BE2C (cell line): ENCODE data around the gene TDRD12.
"Not testable (repeated sequence)": the region's sequence is repeated elsewhere in the genome, so short reads cannot be mapped to it uniquely, and the experiment has no call there.

Experiments
- DNase-seq: peaks from one replicate; pipeline ENCODE4 v3.0.0-alpha.2; 2020
- H3K27me3 ChIP-seq: fragments of 250-450 bp; sonication (Bioruptor Pico); 2 replicates; pipeline ENCODE4 v1.5.1; 2020; ENCODE audit warnings: mild to moderate bottlenecking
- H3K36me3 ChIP-seq: fragments of 250-450 bp; sonication (Bioruptor Pico); 2 replicates; pipeline ENCODE4 v1.5.1; 2020; ENCODE audit warnings: mild to moderate bottlenecking
- H3K4me1 ChIP-seq: fragments of 250-450 bp; sonication (Bioruptor Pico); 2 replicates; pipeline ENCODE4 v1.5.1; 2020
- H3K4me3 ChIP-seq: 2 replicates; pipeline ENCODE4 v1.5.1; 2011; ENCODE audit warnings: low read depth, low read length
- H3K9me3 ChIP-seq: fragments of 250-450 bp; sonication (Bioruptor Pico); 2 replicates; pipeline ENCODE4 v1.5.1; 2020
- TF ChIP-seq, protein P1 (sequence below): IDR thresholded peaks from 2 replicates; pipeline ENCODE4 v1.5.1; 2012; ENCODE audit warnings: mild to moderate bottlenecking, low read depth, low read length

TDRD12 gene

DNA sequence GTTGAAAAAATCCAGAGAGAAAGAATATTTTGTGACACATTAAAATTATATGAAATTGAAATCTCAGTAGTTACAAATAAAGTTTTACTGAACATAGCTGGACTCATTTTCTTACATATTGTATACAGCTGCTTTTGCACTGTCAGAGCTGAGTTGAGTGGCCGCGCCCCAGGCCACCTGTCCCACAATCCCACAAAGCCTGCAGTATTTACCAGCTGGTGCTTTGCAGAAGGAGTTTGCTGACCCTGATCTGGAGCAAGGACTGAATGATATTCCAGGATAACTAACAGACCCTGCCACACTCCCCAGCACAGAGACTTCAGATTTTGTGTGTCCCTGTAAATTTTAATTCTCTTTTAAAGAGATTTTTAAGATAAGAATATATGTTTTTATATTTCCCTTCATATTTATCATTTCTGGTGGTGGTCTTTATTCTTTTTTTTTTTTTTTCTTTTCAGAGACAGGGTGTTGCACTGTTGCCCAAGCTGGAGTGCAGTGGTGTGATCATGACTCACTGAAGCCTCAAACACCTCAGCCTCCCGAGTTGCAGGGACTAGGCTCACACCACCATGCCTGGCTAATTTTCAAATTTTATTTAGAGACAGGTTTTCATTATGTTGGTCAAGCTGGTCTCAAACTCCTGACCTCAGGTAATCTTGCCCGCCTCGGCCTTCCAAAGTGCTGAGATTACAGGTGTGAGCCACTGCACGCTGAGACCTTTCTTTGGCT is 48.5 kb downstream of the TDRD12 start:
- DNase-seq = no peak
- Histone ChIP-seq H3K27me3 (no peaks in the 10 kb centered on the region), H3K4me3 (no peak overlapping the region), H3K36me3 (no peaks in the 10 kb centered on the region), H3K9me3 (no peaks in the 10 kb centered on the region), H3K4me1 (no peaks in the 10 kb centered on the region)
- TF ChIP-seq, protein P1, sequence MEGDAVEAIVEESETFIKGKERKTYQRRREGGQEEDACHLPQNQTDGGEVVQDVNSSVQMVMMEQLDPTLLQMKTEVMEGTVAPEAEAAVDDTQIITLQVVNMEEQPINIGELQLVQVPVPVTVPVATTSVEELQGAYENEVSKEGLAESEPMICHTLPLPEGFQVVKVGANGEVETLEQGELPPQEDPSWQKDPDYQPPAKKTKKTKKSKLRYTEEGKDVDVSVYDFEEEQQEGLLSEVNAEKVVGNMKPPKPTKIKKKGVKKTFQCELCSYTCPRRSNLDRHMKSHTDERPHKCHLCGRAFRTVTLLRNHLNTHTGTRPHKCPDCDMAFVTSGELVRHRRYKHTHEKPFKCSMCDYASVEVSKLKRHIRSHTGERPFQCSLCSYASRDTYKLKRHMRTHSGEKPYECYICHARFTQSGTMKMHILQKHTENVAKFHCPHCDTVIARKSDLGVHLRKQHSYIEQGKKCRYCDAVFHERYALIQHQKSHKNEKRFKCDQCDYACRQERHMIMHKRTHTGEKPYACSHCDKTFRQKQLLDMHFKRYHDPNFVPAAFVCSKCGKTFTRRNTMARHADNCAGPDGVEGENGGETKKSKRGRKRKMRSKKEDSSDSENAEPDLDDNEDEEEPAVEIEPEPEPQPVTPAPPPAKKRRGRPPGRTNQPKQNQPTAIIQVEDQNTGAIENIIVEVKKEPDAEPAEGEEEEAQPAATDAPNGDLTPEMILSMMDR = no peak

DNA sequence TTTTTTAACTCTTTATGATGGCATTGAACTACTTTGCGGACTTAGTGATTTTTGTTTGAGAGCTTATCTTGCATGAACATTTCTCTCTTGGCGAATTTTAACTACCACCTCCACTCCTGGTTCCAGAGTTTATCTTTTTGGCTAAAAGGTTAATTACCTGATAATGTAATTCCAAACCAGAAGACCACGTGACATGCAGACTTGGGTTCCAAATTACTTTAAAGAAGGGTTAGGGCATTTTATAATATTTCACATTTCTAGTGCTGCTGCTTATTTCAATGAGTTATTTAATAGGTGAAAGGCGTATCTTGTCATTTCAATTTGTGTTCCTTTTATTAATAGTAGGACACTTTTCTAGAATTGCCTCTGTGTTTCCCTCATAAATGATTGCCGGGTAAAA is 52.0 kb downstream of the TDRD12 start:
- Histone ChIP-seq H3K4me3 (no peak overlapping the region), H3K4me1 (no peaks in the 10 kb centered on the region), H3K9me3 (no peaks in the 10 kb centered on the region), H3K27me3 (no peaks in the 10 kb centered on the region), H3K36me3 (no peaks in the 10 kb centered on the region)
- TF ChIP-seq, protein P1 = no peak
- no peak for DNase-seq

DNA sequence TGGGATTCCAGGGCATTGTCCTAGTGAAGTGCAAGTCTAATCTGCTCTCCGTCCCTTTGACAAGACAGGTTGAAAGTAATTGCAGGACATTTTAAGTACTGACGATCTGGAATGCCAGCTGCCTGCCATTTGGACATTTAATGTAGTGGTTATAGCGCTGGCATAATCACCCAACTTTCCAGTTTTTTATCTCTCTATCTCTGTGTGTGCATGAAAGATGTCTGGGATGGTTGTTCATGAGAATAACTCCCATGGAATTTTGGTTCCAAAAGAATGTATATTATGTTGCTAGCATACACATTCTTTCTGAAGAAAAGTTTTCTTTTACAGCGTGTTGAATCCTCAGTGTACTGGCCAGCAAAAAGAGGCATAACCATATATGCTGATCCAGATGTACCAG is 53.6 kb downstream of the TDRD12 start:
- Histone ChIP-seq H3K36me3 (no peaks in the 10 kb centered on the region), H3K9me3 (no peaks in the 10 kb centered on the region), H3K27me3 (no peaks in the 10 kb centered on the region), H3K4me1 (no peaks in the 10 kb centered on the region), H3K4me3 (no peak overlapping the region)
- DNase-seq = no peak
- TF ChIP-seq, protein P1 = no peak

DNA sequence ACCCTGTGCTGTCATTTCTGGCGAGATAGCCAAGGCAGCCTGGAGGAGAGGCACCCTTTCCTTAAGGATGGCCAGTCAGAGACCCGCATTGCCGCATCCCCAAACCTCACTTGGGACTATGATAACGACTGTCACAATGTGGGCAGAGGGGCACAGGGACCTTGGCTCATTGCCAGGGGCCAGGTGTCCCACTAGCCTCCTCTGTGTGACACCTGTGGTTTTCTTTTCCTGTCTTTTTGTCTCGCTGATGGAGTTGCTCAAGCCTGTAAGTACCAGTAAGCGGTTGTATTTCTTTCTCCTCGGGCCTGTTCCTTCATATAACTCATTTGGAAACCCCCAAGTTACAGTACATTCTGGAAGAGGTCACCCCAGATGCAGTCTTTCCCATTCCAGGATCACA is 59.5 kb downstream of the TDRD12 start:
- TF ChIP-seq, protein P1 = no peak
- H3K4me1 ChIP-seq = no peaks in the 10 kb centered on the region
- no peak for DNase-seq
- H3K4me3 ChIP-seq = no peak overlapping the region
- no peaks in the 10 kb centered on the region for H3K27me3 ChIP-seq
- H3K36me3 ChIP-seq = no peaks in the 10 kb centered on the region
- H3K9me3 ChIP-seq = no peaks in the 10 kb centered on the region

DNA sequence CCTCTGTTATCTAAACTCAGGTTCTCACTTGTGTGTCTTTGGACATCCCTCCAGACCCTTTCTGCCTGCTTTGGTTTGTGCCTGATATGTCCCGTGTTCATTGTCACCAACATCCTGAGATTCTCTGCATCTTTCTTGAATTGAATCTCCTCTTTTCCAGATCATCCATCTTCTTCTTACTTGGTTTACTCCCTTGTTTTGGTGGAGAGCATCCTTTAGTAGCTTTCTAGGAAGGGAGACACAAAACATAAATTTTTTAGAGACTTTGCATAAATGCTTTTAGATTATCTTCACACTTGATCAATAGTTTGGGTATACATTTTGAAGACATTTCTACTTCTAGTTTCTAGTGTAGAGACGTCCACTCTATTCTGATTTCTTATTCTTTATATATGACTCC is 61.7 kb downstream of the TDRD12 start:
- DNase-seq = no peak
- TF ChIP-seq, protein P1 = no peak
- H3K9me3 ChIP-seq = no peaks in the 10 kb centered on the region
- H3K4me1 ChIP-seq = no peaks in the 10 kb centered on the region
- H3K4me3 ChIP-seq = no peak overlapping the region
- no peaks in the 10 kb centered on the region for H3K36me3 ChIP-seq
- H3K27me3 ChIP-seq = no peaks in the 10 kb centered on the region

DNA sequence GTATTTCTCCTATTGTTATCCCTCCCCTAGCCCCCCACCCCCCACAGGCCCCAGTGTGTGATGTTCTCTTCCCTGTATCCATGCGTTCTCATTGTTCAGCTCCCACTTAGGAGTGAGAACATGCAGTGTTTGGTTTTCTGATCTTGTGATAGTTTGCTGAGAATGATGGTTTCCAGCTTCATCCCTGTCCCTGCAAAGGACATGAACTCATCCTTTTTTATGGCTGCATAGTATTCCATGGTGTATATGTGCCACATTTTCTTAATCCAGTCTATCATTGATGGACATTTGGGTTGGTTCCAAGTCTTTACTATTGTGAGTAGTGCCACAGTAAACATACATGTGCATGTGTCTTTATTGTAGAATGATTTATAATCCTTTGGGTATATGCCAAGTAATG is 62.5 kb downstream of the TDRD12 start:
- H3K4me3 ChIP-seq, H3K9me3 ChIP-seq: not testable (repeated sequence)

DNA sequence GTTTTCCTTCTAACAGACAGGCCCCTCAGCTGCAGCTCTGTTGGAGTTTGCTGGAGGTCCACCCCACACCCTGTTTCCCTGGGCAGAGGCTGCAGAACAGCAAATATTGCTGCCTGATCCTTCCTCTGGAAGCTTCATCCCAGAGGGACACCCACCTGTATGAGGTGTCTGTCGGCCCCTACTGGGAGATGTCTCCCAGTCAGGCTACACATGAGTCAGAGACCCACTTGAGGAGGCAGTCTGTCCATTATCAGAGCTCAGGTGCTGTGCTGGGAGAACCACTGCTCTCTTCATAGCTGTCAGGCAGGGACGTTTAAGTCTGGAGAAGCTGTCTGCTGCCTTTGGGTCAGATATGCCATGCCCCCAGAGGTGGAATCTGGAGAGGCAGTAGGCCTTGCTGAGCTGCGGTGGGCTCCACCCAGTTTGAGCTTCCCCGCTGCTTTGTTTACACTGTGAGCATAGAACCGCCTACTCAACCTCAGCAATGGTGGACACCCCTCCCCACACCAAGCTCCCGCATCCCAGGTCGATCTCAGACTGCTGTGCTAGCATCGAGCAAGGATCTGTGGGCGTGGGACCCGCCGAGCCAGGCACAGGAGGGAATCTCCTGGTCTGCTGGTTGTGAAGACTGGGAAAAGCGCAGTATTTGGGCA is 67.7 kb downstream of the TDRD12 start:
- H3K4me1 ChIP-seq, H3K27me3 ChIP-seq, H3K4me3 ChIP-seq, H3K9me3 ChIP-seq, H3K36me3 ChIP-seq, DNase-seq: not testable (repeated sequence)

More for the DNA sequence above, 62.5 kb downstream of the TDRD12 start:
- not testable (repeated sequence) for H3K36me3 ChIP-seq, DNase-seq, H3K4me1 ChIP-seq, H3K27me3 ChIP-seq

DNA sequence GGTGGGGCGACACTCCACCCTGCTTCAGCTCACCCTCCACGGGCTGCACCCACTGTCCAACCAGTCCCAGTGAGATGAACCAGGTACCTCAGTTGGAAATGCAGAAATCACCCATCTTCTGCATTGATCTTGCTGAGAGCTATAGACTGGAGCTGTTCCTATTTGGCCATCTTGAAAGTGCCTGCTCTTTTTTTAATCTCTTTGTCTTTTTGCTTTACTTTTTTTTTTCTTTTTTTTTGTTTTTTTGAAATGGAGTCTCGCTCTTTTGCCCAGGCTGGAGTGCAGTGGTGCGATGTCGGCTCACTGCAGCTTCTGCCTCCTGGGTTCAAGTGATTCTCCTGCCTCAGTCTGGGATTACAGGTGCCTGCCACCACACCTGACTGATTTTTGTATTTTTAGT is 68.3 kb downstream of the TDRD12 start:
- H3K4me3 ChIP-seq, H3K36me3 ChIP-seq, H3K27me3 ChIP-seq, H3K9me3 ChIP-seq, DNase-seq, H3K4me1 ChIP-seq: not testable (repeated sequence)
